GM23338 (cell line): Measurements from ENCODE around the gene OR52D1. TPM values are rescaled to one million over a fixed set of nuclear protein-coding genes. Genes with fewer than 3 reads are reported as not detected.

ENCODE experiments used
- ATAC-seq: fragments of 200-7000 bp; cut with Tn5 transposase; 3 replicates; pipeline ENCODE4 v1.9.1; 2020
- DNase-seq: peaks from one replicate; pipeline ENCODE4 v3.0.0-alpha.2; 2015; ENCODE audit warnings: low spot score
- H2AFZ ChIP-seq: fragments of 200-600 bp; sonication (generic); 2 replicates; pipeline ENCODE4 v1.8.0; 2016; ENCODE audit warnings: antibody characterized with exemption, mild to moderate bottlenecking, moderate library complexity
- H3F3A ChIP-seq: fragments of 200-600 bp; sonication (generic); replicated peaks from 2 replicates; pipeline ENCODE4 v1.8.0; 2017; ENCODE audit warnings: antibody characterized with exemption, mixed run types, low read depth
- H3K27ac ChIP-seq: fragments of 200-600 bp; sonication (generic); 2 replicates; pipeline ENCODE4 v1.6.1; 2016; ENCODE audit warnings: low read depth
- H3K27me3 ChIP-seq: fragments of 200-600 bp; sonication (generic); 2 replicates; pipeline ENCODE4 v1.8.0; 2016; ENCODE audit warnings: mild to moderate bottlenecking, mixed run types, moderate library complexity; ENCODE audit not compliant: insufficient read depth
- H3K36me3 ChIP-seq: fragments of 200-600 bp; sonication (generic); 2 replicates; pipeline ENCODE4 v1.8.0; 2016; ENCODE audit warnings: mild to moderate bottlenecking; ENCODE audit not compliant: insufficient read depth
- H3K4me1 ChIP-seq: fragments of 200-600 bp; sonication (generic); 2 replicates; pipeline ENCODE4 v1.8.0; 2016; ENCODE audit warnings: mild to moderate bottlenecking, moderate library complexity; ENCODE audit not compliant: insufficient read depth
- H3K4me2 ChIP-seq: fragments of 200-600 bp; sonication (generic); 2 replicates; pipeline ENCODE4 v1.7.1; 2017; ENCODE audit warnings: mixed run types
- H3K4me3 ChIP-seq: fragments of 200-600 bp; sonication (generic); 2 replicates; pipeline ENCODE4 v1.6.1; 2016; ENCODE audit warnings: mixed run types
- H3K79me2 ChIP-seq: fragments of 200-600 bp; sonication (generic); replicated peaks from 2 replicates; pipeline ENCODE4 v1.8.0; 2017; ENCODE audit warnings: mild to moderate bottlenecking; ENCODE audit not compliant: insufficient read depth
- H3K9me2 ChIP-seq: fragments of 200-600 bp; sonication (generic); 2 replicates; pipeline ENCODE4 v1.8.0; 2017; ENCODE audit not compliant: insufficient read depth
- H4K20me1 ChIP-seq: fragments of 200-600 bp; sonication (generic); replicated peaks from 2 replicates; pipeline ENCODE4 v1.8.0; 2017; ENCODE audit warnings: mild to moderate bottlenecking; ENCODE audit not compliant: insufficient read depth
- H3K27ac Mint-ChIP-seq: 2 replicates; pipeline ENCODE4 v1.8.0; 2020; ENCODE audit warnings: inconsistent platforms, mild to moderate bottlenecking, moderate library complexity, mixed read lengths
- H3K27me3 Mint-ChIP-seq: 3 replicates; pipeline ENCODE4 v1.8.0; 2022; ENCODE audit warnings: low read depth, mild to moderate bottlenecking, moderate library complexity, mixed read lengths, inconsistent platforms; ENCODE audit not compliant: insufficient read depth, poor library complexity
- H3K36me3 Mint-ChIP-seq: 3 replicates; pipeline ENCODE4 v1.8.0; 2021; ENCODE audit warnings: low read depth, mild to moderate bottlenecking, inconsistent platforms, moderate library complexity, mixed read lengths
- H3K4me1 Mint-ChIP-seq: 3 replicates; pipeline ENCODE4 v1.8.0; 2020; ENCODE audit warnings: mild to moderate bottlenecking, inconsistent platforms, mixed read lengths
- H3K4me3 Mint-ChIP-seq: 3 replicates; pipeline ENCODE4 v1.8.0; 2021; ENCODE audit warnings: moderate library complexity, mild to moderate bottlenecking, inconsistent platforms, mixed read lengths
- H3K9me3 Mint-ChIP-seq: 3 replicates; pipeline ENCODE4 v1.8.0; 2020; ENCODE audit warnings: moderate library complexity, mild to moderate bottlenecking, inconsistent platforms, mixed read lengths
- CREB1 ChIP-seq: fragments of 250-450 bp; sonication (Bioruptor Pico); IDR thresholded peaks from 2 replicates; pipeline ENCODE4 v1.5.0; 2020; ENCODE audit warnings: low read depth, mild to moderate bottlenecking, moderate library complexity
- CTCF ChIP-seq, 2 experiments: fragments of 200-600 bp in 1 of 2; sonication (generic) in 1 of 2; conservative IDR thresholded peaks; 2 replicates each; pipeline versions ENCODE4 v1.5.1 to v1.6.1; 2016 to 2017; ENCODE audit warnings: antibody characterized with exemption in 2 of 2, low read depth in 2 of 2, mild to moderate bottlenecking in 2 of 2, moderate library complexity in 1 of 2
- EZH2 ChIP-seq: fragments of 200-600 bp; sonication (generic); IDR thresholded peaks from one replicate; pipeline ENCODE4 v1.8.0; 2017; ENCODE audit warnings: antibody characterized with exemption, mild to moderate bottlenecking, low read depth; ENCODE audit not compliant: unreplicated experiment
- EZH2phosphoT487 ChIP-seq: fragments of 200-600 bp; sonication (generic); IDR thresholded peaks from one replicate; pipeline ENCODE4 v1.8.1; 2018; ENCODE audit warnings: antibody characterized with exemption; ENCODE audit not compliant: unreplicated experiment
- JUNB ChIP-seq: IDR thresholded peaks from one replicate; pipeline ENCODE4 v1.6.1; 2016; ENCODE audit warnings: antibody characterized with exemption; ENCODE audit not compliant: unreplicated experiment
- NANOG ChIP-seq: IDR thresholded peaks from 2 replicates; pipeline ENCODE4 v1.6.1; 2016; ENCODE audit warnings: antibody characterized with exemption, borderline replicate concordance
- POLR2AphosphoS5 ChIP-seq: IDR thresholded peaks from 2 replicates; pipeline ENCODE4 v1.6.1; 2016; ENCODE audit warnings: antibody characterized with exemption, low read depth
- STAT1 ChIP-seq: IDR thresholded peaks from one replicate; pipeline ENCODE4 v1.6.1; 2016; ENCODE audit warnings: antibody characterized with exemption; ENCODE audit not compliant: unreplicated experiment
- ZNF114 ChIP-seq: fragments of 250-450 bp; sonication (Bioruptor Pico); IDR thresholded peaks from 2 replicates; pipeline ENCODE4 v1.5.0; 2020; ENCODE audit warnings: mild to moderate bottlenecking, moderate library complexity
- ZNF331 ChIP-seq: fragments of 250-450 bp; sonication (Bioruptor Pico); IDR thresholded peaks from 2 replicates; pipeline ENCODE4 v1.5.0; 2020; ENCODE audit warnings: low read depth, mild to moderate bottlenecking, moderate library complexity
- polyA plus RNA-seq: library from polyadenylated mRNA; unstranded; fragments of >200 nt; fragmentation: Nextera tagmentation; extraction: Ambion mirVana; gene quantifications from 2 replicates; pipeline ENCODE4 v1.2.1, GENCODE V29; 2016
- total RNA-seq: library from RNA; depleted of rRNA; stranded (reverse); fragments of >200 nt; shearing (Covaris generic); gene quantifications from 2 replicates; pipeline ENCODE4 v1.2.3, GENCODE V29; 2014
- TF ChIP-seq, protein P1 (sequence below): IDR thresholded peaks from 2 replicates; pipeline ENCODE4 v1.6.1; 2016; ENCODE audit warnings: antibody characterized with exemption
- TF ChIP-seq, protein P2 (sequence below): IDR thresholded peaks from one replicate; pipeline ENCODE4 v1.6.1; 2018; ENCODE audit warnings: antibody characterized with exemption; ENCODE audit not compliant: unreplicated experiment
- TF ChIP-seq, protein P3 (sequence below): fragments of 250-450 bp; sonication (Bioruptor Pico); IDR thresholded peaks from 2 replicates; pipeline ENCODE4 v1.5.0; 2020; ENCODE audit warnings: mild to moderate bottlenecking, moderate library complexity

The OR52D1 gene
- total and polyA plus RNA-seq, 2 experiments from 2014 or later: not detected

DNA sequence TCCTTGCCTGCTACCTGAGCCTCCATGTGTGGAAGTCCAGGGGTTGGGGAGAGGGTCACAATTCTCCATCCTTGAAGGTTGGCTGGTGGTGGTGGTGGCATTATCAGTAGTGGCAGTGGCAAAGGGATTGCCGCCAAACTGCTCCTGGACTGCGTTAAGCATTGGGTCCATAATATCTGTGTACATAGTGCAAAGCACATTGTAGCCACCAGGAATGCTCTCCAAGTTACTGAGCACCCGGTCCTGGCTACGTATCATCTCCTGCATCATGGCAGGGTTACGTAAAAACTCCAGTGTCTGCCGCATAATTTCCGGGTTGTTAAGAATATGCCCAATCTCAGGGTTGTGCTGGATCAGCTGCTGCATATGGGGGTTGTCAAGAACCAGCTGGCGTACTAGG lies 20.1 kb downstream of the OR52D1 start:
- no peak overlapping the region for H3K4me3 Mint-ChIP-seq
- H3K36me3 Mint-ChIP-seq: no peaks in the 10 kb centered on the region
- Histone ChIP-seq H4K20me1 (no peaks in the 10 kb centered on the region), H3K27ac (no peak overlapping the region), H3K27me3 (no peaks in the 10 kb centered on the region), H3F3A (no peaks in the 10 kb centered on the region), H3K4me3 (no peak overlapping the region), H3K36me3 (no peaks in the 10 kb centered on the region), H3K79me2 (no peaks in the 10 kb centered on the region), H3K4me2 (no peak overlapping the region), H2AFZ (no peak overlapping the region), H3K9me2 (no peaks in the 10 kb centered on the region; the same call in 1 of the 2 replicates), H3K4me1 (no peaks in the 10 kb centered on the region)
- no peak overlapping the region for H3K27ac Mint-ChIP-seq
- ATAC-seq: no peak
- peaks cover 8% of the 10 kb centered on the region for H3K27me3 Mint-ChIP-seq
- H3K9me3 Mint-ChIP-seq: no peaks in the 10 kb centered on the region
- peaks cover 7% of the 10 kb centered on the region for H3K4me1 Mint-ChIP-seq
- TF ChIP-seq NANOG (no peak), POLR2AphosphoS5 (no peak), CTCF (conservative IDR thresholded peaks at IDR 0.05; ENCODE audit: low read depth in 2 of 2) (no peak), EZH2 (no peak), CREB1 (CRISPR knock-in tag) (no peak), ZNF331 (CRISPR knock-in tag) (no peak), EZH2phosphoT487 (no peak), JUNB (no peak), STAT1 (no peak), ZNF114 (no peak)
- TF ChIP-seq, protein P1, sequence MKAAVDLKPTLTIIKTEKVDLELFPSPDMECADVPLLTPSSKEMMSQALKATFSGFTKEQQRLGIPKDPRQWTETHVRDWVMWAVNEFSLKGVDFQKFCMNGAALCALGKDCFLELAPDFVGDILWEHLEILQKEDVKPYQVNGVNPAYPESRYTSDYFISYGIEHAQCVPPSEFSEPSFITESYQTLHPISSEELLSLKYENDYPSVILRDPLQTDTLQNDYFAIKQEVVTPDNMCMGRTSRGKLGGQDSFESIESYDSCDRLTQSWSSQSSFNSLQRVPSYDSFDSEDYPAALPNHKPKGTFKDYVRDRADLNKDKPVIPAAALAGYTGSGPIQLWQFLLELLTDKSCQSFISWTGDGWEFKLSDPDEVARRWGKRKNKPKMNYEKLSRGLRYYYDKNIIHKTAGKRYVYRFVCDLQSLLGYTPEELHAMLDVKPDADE: no peak
- TF ChIP-seq, protein P2, sequence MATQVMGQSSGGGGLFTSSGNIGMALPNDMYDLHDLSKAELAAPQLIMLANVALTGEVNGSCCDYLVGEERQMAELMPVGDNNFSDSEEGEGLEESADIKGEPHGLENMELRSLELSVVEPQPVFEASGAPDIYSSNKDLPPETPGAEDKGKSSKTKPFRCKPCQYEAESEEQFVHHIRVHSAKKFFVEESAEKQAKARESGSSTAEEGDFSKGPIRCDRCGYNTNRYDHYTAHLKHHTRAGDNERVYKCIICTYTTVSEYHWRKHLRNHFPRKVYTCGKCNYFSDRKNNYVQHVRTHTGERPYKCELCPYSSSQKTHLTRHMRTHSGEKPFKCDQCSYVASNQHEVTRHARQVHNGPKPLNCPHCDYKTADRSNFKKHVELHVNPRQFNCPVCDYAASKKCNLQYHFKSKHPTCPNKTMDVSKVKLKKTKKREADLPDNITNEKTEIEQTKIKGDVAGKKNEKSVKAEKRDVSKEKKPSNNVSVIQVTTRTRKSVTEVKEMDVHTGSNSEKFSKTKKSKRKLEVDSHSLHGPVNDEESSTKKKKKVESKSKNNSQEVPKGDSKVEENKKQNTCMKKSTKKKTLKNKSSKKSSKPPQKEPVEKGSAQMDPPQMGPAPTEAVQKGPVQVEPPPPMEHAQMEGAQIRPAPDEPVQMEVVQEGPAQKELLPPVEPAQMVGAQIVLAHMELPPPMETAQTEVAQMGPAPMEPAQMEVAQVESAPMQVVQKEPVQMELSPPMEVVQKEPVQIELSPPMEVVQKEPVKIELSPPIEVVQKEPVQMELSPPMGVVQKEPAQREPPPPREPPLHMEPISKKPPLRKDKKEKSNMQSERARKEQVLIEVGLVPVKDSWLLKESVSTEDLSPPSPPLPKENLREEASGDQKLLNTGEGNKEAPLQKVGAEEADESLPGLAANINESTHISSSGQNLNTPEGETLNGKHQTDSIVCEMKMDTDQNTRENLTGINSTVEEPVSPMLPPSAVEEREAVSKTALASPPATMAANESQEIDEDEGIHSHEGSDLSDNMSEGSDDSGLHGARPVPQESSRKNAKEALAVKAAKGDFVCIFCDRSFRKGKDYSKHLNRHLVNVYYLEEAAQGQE: no peak
- TF ChIP-seq, protein P3, sequence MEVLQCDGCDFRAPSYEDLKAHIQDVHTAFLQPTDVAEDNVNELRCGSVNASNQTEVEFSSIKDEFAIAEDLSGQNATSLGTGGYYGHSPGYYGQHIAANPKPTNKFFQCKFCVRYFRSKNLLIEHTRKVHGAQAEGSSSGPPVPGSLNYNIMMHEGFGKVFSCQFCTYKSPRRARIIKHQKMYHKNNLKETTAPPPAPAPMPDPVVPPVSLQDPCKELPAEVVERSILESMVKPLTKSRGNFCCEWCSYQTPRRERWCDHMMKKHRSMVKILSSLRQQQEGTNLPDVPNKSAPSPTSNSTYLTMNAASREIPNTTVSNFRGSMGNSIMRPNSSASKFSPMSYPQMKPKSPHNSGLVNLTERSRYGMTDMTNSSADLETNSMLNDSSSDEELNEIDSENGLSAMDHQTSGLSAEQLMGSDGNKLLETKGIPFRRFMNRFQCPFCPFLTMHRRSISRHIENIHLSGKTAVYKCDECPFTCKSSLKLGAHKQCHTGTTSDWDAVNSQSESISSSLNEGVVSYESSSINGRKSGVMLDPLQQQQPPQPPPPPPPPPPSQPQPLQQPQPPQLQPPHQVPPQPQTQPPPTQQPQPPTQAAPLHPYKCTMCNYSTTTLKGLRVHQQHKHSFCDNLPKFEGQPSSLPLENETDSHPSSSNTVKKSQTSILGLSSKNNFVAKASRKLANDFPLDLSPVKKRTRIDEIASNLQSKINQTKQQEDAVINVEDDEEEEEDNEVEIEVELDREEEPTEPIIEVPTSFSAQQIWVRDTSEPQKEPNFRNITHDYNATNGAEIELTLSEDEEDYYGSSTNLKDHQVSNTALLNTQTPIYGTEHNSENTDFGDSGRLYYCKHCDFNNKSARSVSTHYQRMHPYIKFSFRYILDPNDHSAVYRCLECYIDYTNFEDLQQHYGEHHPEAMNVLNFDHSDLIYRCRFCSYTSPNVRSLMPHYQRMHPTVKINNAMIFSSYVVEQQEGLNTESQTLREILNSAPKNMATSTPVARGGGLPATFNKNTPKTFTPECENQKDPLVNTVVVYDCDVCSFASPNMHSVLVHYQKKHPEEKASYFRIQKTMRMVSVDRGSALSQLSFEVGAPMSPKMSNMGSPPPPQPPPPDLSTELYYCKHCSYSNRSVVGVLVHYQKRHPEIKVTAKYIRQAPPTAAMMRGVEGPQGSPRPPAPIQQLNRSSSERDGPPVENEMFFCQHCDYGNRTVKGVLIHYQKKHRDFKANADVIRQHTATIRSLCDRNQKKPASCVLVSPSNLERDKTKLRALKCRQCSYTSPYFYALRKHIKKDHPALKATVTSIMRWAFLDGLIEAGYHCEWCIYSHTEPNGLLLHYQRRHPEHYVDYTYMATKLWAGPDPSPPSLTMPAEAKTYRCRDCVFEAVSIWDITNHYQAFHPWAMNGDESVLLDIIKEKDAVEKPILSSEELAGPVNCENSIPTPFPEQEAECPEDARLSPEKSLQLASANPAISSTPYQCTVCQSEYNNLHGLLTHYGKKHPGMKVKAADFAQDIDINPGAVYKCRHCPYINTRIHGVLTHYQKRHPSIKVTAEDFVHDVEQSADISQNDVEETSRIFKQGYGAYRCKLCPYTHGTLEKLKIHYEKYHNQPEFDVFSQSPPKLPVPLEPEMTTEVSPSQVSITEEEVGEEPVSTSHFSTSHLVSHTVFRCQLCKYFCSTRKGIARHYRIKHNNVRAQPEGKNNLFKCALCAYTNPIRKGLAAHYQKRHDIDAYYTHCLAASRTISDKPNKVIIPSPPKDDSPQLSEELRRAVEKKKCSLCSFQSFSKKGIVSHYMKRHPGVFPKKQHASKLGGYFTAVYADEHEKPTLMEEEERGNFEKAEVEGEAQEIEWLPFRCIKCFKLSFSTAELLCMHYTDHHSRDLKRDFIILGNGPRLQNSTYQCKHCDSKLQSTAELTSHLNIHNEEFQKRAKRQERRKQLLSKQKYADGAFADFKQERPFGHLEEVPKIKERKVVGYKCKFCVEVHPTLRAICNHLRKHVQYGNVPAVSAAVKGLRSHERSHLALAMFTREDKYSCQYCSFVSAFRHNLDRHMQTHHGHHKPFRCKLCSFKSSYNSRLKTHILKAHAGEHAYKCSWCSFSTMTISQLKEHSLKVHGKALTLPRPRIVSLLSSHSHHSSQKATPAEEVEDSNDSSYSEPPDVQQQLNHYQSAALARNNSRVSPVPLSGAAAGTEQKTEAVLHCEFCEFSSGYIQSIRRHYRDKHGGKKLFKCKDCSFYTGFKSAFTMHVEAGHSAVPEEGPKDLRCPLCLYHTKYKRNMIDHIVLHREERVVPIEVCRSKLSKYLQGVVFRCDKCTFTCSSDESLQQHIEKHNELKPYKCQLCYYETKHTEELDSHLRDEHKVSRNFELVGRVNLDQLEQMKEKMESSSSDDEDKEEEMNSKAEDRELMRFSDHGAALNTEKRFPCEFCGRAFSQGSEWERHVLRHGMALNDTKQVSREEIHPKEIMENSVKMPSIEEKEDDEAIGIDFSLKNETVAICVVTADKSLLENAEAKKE: no peak
- DNase-seq: no peak
